ENCODE data around the gene PFDN6. TPM values are rescaled to one million over a fixed set of nuclear protein-coding genes. Genes with fewer than 3 reads are reported as not detected.

The PFDN6 gene
- total and polyA plus RNA-seq, 2 of the 13 experiments (the other 11 are each of a cell fraction or from before 2014, with no cell fraction given): 75.5 to 87.0 TPM

- TF ChIP-seq NRL (CRISPR knock-in tag; IDR thresholded peaks at IDR 0.05; ENCODE audit: borderline replicate concordance) (peak; percentile 63; the same call in 1 of the 2 replicates), MIER2 (CRISPR knock-in tag; IDR thresholded peaks at IDR 0.05) (no peak), ZNF883 (CRISPR knock-in tag; IDR thresholded peaks at IDR 0.05; ENCODE audit: not compliant biosample characterization) (no peak), SOX13 (IDR thresholded peaks at IDR 0.05) (no peak), SOX13 (CRISPR knock-in tag; conservative IDR thresholded peaks at IDR 0.05 in 1 of 2, IDR thresholded peaks at IDR 0.05 in 1 of 2) (no peak), ZNF274 (CRISPR knock-in tag; IDR thresholded peaks at IDR 0.05) (no peak), KLF9 (CRISPR knock-in tag; IDR thresholded peaks at IDR 0.05; ENCODE audit: low read depth) (no peak), SETDB1 (CRISPR knock-in tag; IDR thresholded peaks at IDR 0.05; ENCODE audit: borderline replicate concordance) (no peak), MAFG (CRISPR knock-in tag; IDR thresholded peaks at IDR 0.05) (no peak), CBX2 (IDR thresholded peaks at IDR 0.05; ENCODE audit: low read depth, low read length) (no peak), CBX2 (CRISPR knock-in tag; IDR thresholded peaks at IDR 0.05; ENCODE audit: low read depth) (0 out of 2 replicates have a peak, but pooled peaks have one; percentile 31), ZC3H13 (CRISPR knock-in tag; IDR thresholded peaks at IDR 0.05) (no peak), KDM6A (CRISPR knock-in tag; IDR thresholded peaks at IDR 0.05; ENCODE audit: low read depth) (no peak), GABPB1 (CRISPR knock-in tag; IDR thresholded peaks at IDR 0.05) (peak; percentile 8; the same call in 1 of the 2 replicates), POGK (CRISPR knock-in tag; conservative IDR thresholded peaks at IDR 0.05) (no peak), PBX2 (CRISPR knock-in tag; IDR thresholded peaks at IDR 0.05) (peak; percentile 55; the same call in 1 of the 2 replicates), AFF4 (CRISPR knock-in tag; IDR thresholded peaks at IDR 0.05) (no peak), NFKB2 (CRISPR knock-in tag; IDR thresholded peaks at IDR 0.05; ENCODE audit: borderline replicate concordance) (no peak), ZMYM2 (CRISPR knock-in tag; IDR thresholded peaks at IDR 0.05) (no peak), ZBTB7B (CRISPR knock-in tag; IDR thresholded peaks at IDR 0.05) (peak; percentile 35; the same call in 1 of the 2 replicates), PAXIP1 (CRISPR knock-in tag; conservative IDR thresholded peaks at IDR 0.05) (peak; percentile 44)
Observed at GRCh38 chr6:33297406-33297955, 8.1 kb downstream of the PFDN6 start (continued).
